ENCODE data around the gene NCOR1.

Gene NCOR1

DNA sequence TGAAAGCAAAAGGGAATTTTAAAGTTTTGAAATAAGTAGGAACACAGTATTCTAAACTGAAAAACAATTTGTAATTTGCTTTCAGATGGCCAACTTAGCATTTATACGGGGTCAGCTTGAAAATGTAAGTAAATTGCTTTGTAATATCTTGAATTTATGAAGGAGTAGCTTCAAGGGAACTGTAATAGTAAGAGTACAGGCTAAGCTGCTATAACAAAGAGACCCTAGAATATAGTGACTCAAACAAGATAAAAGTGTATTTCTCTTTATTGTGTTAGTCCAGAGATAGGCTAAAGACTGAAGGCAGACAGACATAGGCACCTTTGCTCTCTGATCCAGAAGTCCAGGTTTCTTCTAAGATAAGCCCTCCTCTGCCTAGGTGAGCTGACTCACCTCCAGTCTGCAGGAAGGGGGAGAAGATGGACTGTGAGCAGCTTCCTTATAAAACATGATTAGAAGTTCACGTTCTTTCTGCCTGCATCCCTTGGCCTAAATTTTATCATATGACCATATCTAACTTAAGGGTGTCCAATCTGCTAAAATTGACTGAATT, 212.6 kb downstream of the NCOR1 start:
- intact Hi-C loops (cut with DNase I) = loop anchor here (5.0 kb wide), 1 partner anchor 215 kb away; the partner anchor contains the start of genes NCOR1 and PIGL
- no peak for DNase-seq

DNA sequence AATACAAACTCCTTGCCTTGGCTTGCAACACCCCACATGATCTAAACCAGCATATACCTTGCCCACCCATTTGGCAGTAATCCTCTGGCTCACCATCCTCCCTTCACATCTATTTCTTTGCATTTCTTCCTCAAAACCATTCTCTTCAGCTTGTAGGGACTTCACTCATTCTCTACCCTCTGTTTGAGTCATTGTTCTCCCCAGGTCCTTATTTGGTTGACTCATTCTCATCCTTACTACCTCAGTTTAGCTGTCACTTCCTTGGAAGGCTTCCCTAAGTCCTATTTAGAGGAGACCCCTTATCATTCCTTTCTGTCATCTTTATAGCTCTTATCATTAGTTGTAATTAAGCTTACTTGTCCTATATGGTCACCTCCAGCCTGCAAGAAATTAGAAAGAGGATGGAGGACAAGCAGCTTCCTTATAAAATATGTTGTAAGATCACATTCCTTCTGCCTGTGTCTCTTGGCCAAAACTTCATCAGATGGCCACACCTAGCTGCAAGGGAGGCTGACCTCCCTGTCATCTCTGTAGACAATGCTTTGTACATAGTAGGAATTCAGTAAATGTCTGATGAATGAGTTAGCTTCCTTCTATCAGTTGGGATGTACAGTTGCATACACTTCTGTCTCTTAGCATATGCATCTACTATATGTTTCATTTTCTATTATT, 214.0 kb downstream of the NCOR1 start:
- no peak for DNase-seq
- intact Hi-C loops (cut with DNase I) = loop anchor here (5.0 kb wide), 1 partner anchor 216 kb away; the partner anchor contains the start of genes NCOR1 and PIGL

DNA sequence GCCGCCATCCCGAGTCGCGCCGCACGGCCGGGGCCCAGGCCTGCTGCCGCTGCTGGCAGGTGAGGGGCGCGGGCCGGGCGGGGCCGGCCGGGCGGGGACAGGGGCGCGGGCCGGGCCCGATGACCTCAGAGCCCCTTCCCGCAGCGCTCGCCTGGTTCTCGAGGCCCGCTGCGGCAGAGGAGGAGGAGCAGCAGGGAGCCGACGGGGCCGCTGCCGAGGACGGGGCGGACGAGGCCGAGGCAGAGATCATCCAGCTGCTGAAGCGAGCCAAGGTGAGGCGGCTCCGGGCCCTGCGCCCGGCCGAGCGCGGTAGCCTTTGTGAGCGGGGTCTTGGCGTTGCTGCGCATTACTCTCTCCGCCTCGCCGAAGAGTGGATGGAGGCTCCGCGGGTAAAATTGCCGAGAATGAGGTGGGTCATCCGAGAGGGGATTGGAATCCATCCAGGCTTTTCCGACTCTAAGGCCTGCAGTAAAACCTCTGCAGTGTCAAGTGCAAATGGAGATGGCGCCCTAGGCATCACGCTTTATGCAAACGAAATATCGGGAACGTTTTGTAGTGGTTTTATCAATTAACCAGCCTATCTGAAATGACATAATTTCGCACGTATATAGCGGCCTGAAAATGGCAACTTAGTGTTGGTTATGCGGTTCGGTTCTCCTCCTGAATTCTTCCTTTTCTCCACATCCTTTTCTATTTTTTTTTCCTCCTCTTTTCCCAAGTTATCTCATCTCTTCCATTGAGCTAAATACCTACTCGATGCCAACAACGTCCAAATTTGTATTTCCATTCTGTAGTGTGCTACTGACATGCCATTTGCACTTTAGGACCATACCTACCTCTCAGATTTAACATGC, 215.1 kb downstream of the NCOR1 start:
- intact Hi-C loops (cut with DNase I) = loop anchor here (5.0 kb wide), 2 partner anchors 173 to 217 kb away; partner anchors contain the start of genes NCOR1 and PIGL
- DNase-seq = peak in 31 of 42 donors; percentile 9 to 62 (median 31)

GRCh38 chr17:15999141-15999973, 216.0 kb downstream of the NCOR1 start, which contains the start of the genes TTC19 and ZSWIM7:
Gene TTC19, plus strand, starts transcription at chr17:15999824. Its CDS starts 25 bp downstream, at chr17:15999849.
Gene ZSWIM7, minus strand, starts transcription at chr17:15999704. Its CDS starts 110 bp downstream, at chr17:15999594.
- DNase-seq = peak; percentile 94 to 100 (median 99)
- intact Hi-C loops (cut with DNase I) = loop anchor here (5.0 kb wide), 1 partner anchor 172 kb away; no protein-coding TSS in a partner anchor

GRCh38 chr17:15998031-15998562, 217.2 kb downstream of the NCOR1 start:
- intact Hi-C loops (cut with DNase I) = loop anchor here (5.0 kb wide), 1 partner anchor 171 kb away; no protein-coding TSS in a partner anchor
- no peak for DNase-seq

DNA sequence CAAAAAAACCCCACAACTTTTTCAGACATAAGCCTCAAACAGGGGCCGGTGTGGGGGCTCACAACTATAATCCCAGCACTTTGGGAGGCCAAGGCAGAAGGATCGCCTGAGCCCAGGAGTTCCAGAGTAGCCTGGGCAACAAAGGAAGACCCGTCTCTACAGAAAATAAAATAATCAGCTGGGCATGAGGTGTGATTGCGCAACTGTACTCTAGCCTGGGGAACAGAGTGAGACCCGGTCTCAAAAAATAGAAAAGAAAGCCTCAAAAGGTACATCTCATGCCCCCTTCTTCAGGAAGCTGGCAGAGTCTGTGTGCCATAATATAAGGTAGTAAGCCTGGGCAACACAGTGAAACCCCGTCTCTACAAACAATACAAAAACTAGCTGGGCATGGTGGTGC, 219.0 kb downstream of the NCOR1 start:
- intact Hi-C loops (cut with DNase I) = loop anchor here (5.0 kb wide), 1 partner anchor 169 kb away; no protein-coding TSS in a partner anchor
- no peak for DNase-seq

- intact Hi-C loops (cut with DNase I) = no loop called here
- no peak for DNase-seq
Observed at GRCh38 chr17:15981646-15982580, 233.4 kb downstream of the NCOR1 start.

GRCh38 chr17:15981208-15981607, 234.1 kb downstream of the NCOR1 start:
- intact Hi-C loops (cut with DNase I) = no loop called here
- no peak for DNase-seq
